Heart left ventricle (tissue), 16 donors: ENCODE measurements around the gene TMEM132D. TPM values are rescaled to one million over a fixed set of nuclear protein-coding genes. Genes with fewer than 3 reads are reported as not detected.

Experiments
- ATAC-seq, 4 donors: fragments of 200-7000 bp; cut with Tn5 transposase; one replicate each; pipeline ENCODE4 v1.9.1; 2020 to 2022; ENCODE audit warnings: moderate library complexity in 4 of 4, mild to moderate bottlenecking in 3 of 4, moderate number of reproducible peaks in 1 of 4
- DNase-seq, 5 donors: peaks; one replicate each; pipeline ENCODE4 v3.0.0-alpha.2; 2020
- H3K27ac ChIP-seq, 12 donors: fragments of 200-600 bp; sonication (generic) in 4 of 12; one replicate each; pipeline versions ENCODE4 v1.5.0 to v1.8.0; 2016 to 2022; ENCODE audit warnings: mild to moderate bottlenecking in 2 of 12
- H3K27me3 ChIP-seq, 9 donors: fragments of 200-600 bp; sonication (generic) in 2 of 9; one replicate each; pipeline versions ENCODE4 v1.5.1 to v1.8.0; 2016 to 2022; ENCODE audit warnings: mild to moderate bottlenecking in 3 of 9
- H3K36me3 ChIP-seq, 9 donors: fragments of 200-600 bp; sonication (generic) in 2 of 9; one replicate each; pipeline versions ENCODE4 v1.5.0 to v1.8.0; 2018 to 2022; ENCODE audit warnings: mild to moderate bottlenecking in 2 of 9
- H3K4me1 ChIP-seq, 12 donors: fragments of 200-600 bp; sonication (generic) in 4 of 12; one replicate each; pipeline versions ENCODE4 v1.5.0 to v1.8.0; 2016 to 2022; ENCODE audit warnings: mild to moderate bottlenecking in 3 of 12
- H3K4me3 ChIP-seq, 12 donors: fragments of 200-600 bp; sonication (generic) in 4 of 12; one replicate each; pipeline versions ENCODE4 v1.5.0 to v1.8.0; 2017 to 2022; ENCODE audit warnings: mild to moderate bottlenecking in 9 of 12, moderate library complexity in 4 of 12
- H3K9me3 ChIP-seq, 12 donors: fragments of 200-600 bp; sonication (generic) in 4 of 12; one replicate each; pipeline versions ENCODE4 v1.5.0 to v1.8.0; 2016 to 2022; ENCODE audit warnings: mild to moderate bottlenecking in 1 of 12
- POLR2A ChIP-seq, 2 donors: fragments of 450-650 bp; IDR thresholded peaks; one replicate each; pipeline ENCODE4 v1.6.1; 2017; ENCODE audit warnings: antibody characterized with exemption in 2 of 2, mild to moderate bottlenecking in 2 of 2, moderate library complexity in 2 of 2
- WGBS, 4 donors: extraction: QIAGEN DNeasy Blood & Tissue Kit in 2 of 4; methylation state at CpG; one replicate each; pipeline versions ENCODE4 v1.1.5 to v1.1.7; 2013 to 2018; 5-methylcytosine and 5-hydroxymethylcytosine counted together
- intact Hi-C, 10 donors: fragments of 100-400 bp; cut with DNase I; formaldehyde crosslinking; loops; one replicate each; pipeline versions ENCODE4 v1.11.1 to v1.14.2; 2022
- polyA plus RNA-seq, 2 donors: library from polyadenylated mRNA; stranded (reverse); fragments of 200-250 nt; gene quantifications; one replicate each; pipeline ENCODE4 v1.2.3, GENCODE V29; 2013
- total RNA-seq, 9 donors: library from RNA; depleted of rRNA in 2 of 9; stranded (reverse); fragments of >200 nt in 2 of 9; fragmentation: NEBNext Ultra II Directional in 3 of 9; extraction: Animal tissue kit (Norgen Biotek cat#: 25700) in 3 of 9; gene quantifications; one replicate each; pipeline versions ENCODE4 v1.1.0 to v1.2.4, GENCODE V29; 2016 to 2023
- TF ChIP-seq, protein P1 (sequence below), 12 donors: fragments of 200-600 bp; sonication (generic) in 4 of 12; IDR thresholded peaks; one replicate each; pipeline versions ENCODE4 v1.5.0 to v1.8.0; 2018 to 2022; ENCODE audit warnings: antibody characterized with exemption in 12 of 12, mild to moderate bottlenecking in 5 of 12
- donor health status: ischemic (EF 13 %, LVEDD 7.1; RV severe dilation, severe dysfunction).
- donor health status: healthy with polysubstance abuse.
- donor health status: DM: no; HTN: yes; CAD: no.
- donor health status: DM: no; HTN: no; CAD: no.
- donor health status: ischemic (EF 25% LVEDD 6.9; RV normal size, moderate dysfunction).
- donor health status: ischemic (EF 25% LVEDD 5.7; RV mildly dilated, moderate dysfunction).
- donor health status: healthy.
- donor health status: DM: yes; HTN: yes; CAD: no.
- donor health status: ischemic (EF 35%, LVEDD 5.7; RV mildly dilated, moderate dysfunction).
- donor health status: nonischemic (EF 11% LVEDD 7.7; RV severe dilation, severe dysfunction).
- donor health status: DM: yes; HTN: yes; CAD: no.
- donor health status: PGD.
- donor health status: ischemic (EF 29% LVEDD 5.4; RV normal size, mild dysfunction).
- donor health status: nonischemic (EF 23%, LVEDD 6.1; RV moderate dilation, normal function).

The TMEM132D gene
- total and polyA plus RNA-seq, 11 donors: not detected

DNA sequence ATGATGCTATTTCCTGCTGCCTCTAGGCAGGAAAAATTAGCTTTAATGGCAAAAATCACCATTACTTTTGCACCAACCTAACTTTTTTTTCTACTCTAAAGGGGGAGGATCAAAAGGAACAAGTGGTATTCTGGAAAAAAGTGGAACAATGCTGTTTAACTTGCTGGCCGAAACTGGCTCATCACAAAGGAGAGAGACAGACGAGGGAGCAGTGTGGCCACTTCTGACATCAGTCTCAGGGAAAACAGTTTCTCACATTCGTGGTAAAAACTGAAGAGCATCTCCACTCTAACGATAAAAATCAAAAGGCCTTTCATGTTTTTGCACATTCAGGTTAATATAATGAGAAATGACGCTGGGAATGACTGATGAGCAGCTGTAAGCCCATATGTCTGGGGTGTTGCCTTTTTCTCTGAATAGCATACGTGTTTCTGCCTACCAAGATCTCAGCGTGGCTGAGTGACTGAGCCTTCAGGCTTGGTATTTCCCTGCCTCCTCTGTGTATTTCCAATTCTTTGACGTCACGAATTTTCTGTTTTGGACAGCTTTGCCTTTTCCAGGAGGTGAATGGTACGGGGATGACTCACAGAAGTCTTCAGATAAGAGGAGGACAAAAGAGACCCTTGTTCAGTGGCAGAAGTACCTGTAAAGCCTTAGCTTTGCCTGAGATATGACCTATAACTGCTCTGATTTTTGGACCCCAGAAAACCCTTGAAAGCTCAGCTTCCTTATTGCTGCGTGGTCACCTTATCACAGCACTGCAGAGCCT, 691.8 kb downstream of the TMEM132D start:
- ATAC-seq: no peak
- Histone ChIP-seq H3K4me1 (no peaks in the 10 kb centered on the region), H3K9me3 (peaks cover 0 to 9% (median under 1%) of the 10 kb centered on the region in 12 donors), H3K36me3 (no peaks in the 10 kb centered on the region), H3K27ac (no peak overlapping the region), H3K27me3 (no peaks in the 10 kb centered on the region), H3K4me3 (no peak overlapping the region)
- DNase-seq: no peak
- TF ChIP-seq POLR2A (IDR thresholded peaks at IDR 0.05): no peak
- TF ChIP-seq, protein P1, sequence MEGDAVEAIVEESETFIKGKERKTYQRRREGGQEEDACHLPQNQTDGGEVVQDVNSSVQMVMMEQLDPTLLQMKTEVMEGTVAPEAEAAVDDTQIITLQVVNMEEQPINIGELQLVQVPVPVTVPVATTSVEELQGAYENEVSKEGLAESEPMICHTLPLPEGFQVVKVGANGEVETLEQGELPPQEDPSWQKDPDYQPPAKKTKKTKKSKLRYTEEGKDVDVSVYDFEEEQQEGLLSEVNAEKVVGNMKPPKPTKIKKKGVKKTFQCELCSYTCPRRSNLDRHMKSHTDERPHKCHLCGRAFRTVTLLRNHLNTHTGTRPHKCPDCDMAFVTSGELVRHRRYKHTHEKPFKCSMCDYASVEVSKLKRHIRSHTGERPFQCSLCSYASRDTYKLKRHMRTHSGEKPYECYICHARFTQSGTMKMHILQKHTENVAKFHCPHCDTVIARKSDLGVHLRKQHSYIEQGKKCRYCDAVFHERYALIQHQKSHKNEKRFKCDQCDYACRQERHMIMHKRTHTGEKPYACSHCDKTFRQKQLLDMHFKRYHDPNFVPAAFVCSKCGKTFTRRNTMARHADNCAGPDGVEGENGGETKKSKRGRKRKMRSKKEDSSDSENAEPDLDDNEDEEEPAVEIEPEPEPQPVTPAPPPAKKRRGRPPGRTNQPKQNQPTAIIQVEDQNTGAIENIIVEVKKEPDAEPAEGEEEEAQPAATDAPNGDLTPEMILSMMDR (IDR thresholded peaks at IDR 0.05): no peak
- WGBS, 4 donors: 41 to 51% (median 48%) methylated on average over 11 of the region's 11 CpGs
- intact Hi-C loops: no loop called here

DNA sequence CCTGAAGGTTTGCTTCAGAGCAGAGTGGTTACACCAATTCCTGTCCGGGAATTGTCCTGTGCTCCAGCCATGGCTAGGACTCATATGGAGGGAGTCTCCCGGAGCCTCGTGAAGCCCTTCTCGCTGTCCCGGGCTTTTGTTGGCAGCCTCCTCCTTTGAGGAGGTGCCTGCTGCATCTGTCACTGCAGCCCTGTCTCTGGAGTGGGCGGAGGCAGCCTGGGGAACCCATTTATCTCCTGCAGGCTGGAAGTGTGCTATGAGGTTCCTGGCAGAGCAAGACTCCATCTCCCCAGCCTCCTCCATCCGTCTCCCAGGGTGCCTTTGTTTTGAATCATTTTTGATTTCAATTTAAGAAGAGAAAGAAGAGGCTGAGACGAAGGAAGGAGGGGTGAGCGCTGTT, 695.3 kb downstream of the TMEM132D start:
- Histone ChIP-seq H3K9me3 (peaks cover 0 to 5% (median 0%) of the 10 kb centered on the region in 12 donors), H3K36me3 (no peaks in the 10 kb centered on the region), H3K27me3 (peaks cover 0 to 3% (median 0%) of the 10 kb centered on the region in 9 donors), H3K4me1 (no peaks in the 10 kb centered on the region), H3K27ac (no peak overlapping the region), H3K4me3 (no peak overlapping the region)
- DNase-seq: no peak
- WGBS, 4 donors: 56 to 71% (median 67%) methylated on average over 9 of the region's 9 CpGs
- no peak for ATAC-seq
- TF ChIP-seq POLR2A (IDR thresholded peaks at IDR 0.05): no peak
- TF ChIP-seq, protein P1 (IDR thresholded peaks at IDR 0.05): no peak
- intact Hi-C loops: no loop called here

DNA sequence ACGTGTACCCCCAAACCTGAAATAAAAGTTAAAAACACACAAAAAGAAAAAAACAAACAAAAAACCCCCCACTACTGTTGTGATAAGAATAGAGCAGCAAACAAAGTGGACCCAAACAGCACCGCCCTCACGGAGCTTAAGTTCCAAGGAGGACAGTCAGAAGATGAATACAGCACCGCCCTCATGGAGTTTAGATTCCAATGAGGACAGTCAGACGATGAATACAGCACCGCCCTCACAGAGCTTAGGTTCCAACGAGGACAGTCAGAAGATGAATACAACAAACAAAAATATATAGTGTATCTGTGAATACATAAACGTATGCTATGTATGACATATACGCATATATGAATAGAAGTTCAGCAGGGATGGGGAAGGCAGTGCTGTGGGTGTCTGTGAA, 696.7 kb downstream of the TMEM132D start:
- Histone ChIP-seq H3K9me3 (peaks cover 0 to 6% (median 0%) of the 10 kb centered on the region in 12 donors), H3K4me3 (no peak overlapping the region), H3K36me3 (no peaks in the 10 kb centered on the region), H3K27me3 (peaks cover 0 to 7% (median 0%) of the 10 kb centered on the region in 9 donors), H3K4me1 (no peaks in the 10 kb centered on the region), H3K27ac (no peak overlapping the region)
- intact Hi-C loops: no loop called here
- no peak for TF ChIP-seq POLR2A (IDR thresholded peaks at IDR 0.05)
- TF ChIP-seq, protein P1 (IDR thresholded peaks at IDR 0.05): no peak
- no peak for DNase-seq
- no peak for ATAC-seq
- 82 to 86% (median 83%) methylated on average over 9 of the region's 9 CpGs for WGBS, 4 donors

DNA sequence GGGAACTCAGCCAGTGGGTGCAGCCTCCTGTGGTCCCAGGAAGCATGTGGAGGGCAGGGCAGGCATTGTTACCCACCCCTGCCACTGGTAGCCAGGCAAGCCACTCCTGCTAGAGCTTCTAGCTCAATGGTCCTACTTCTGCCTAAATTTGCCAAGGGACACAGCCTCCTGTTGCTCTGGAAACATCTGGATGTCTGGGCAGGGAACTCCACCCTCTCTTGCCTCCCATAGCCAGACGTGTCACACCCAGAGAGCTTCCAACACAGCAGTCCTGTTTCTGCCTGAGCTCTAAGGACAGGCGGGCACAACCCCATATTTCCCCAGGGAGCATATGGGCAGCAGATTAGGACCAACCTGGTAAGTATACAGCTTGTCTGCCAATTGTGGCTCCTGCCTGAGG, 700.4 kb downstream of the TMEM132D start:
- Histone ChIP-seq H3K27ac (no peak overlapping the region), H3K4me3 (no peak overlapping the region), H3K9me3 (peaks cover 0 to 6% (median 0%) of the 10 kb centered on the region in 12 donors), H3K4me1 (no peaks in the 10 kb centered on the region), H3K36me3 (no peaks in the 10 kb centered on the region), H3K27me3 (peaks cover 0 to 7% (median 0%) of the 10 kb centered on the region in 9 donors)
- no peak for ATAC-seq
- 39 to 65% (median 54%) methylated on average over 2 of the region's 2 CpGs for WGBS, 4 donors
- TF ChIP-seq, protein P1 (IDR thresholded peaks at IDR 0.05): no peak
- TF ChIP-seq POLR2A (IDR thresholded peaks at IDR 0.05): no peak
- intact Hi-C loops: no loop called here
- no peak for DNase-seq
